HepG2 (cell line): Measurements from ENCODE around the gene LGR6. TPM values are rescaled to one million over a fixed set of nuclear protein-coding genes. Genes with fewer than 3 reads are reported as not detected.

Experiments
- DRAP1 ChIP-seq: IDR thresholded peaks from 2 replicates; pipeline ENCODE4 v1.6.1; 2016; ENCODE audit warnings: missing genetic modification reagents, missing compliant biosample characterization
- DZIP1 ChIP-seq: sonication (generic); formaldehyde crosslinking; IDR thresholded peaks from 2 replicates; pipeline ENCODE4 v1.5.0; 2020; ENCODE audit warnings: mild to moderate bottlenecking, missing genetic modification reagents
- IKZF1 ChIP-seq: fragments of 450-650 bp; IDR thresholded peaks from 2 replicates; pipeline ENCODE4 v1.7.1; 2016
- MTF1 ChIP-seq: sonication (generic); formaldehyde crosslinking; IDR thresholded peaks from 2 replicates; pipeline ENCODE4 v1.5.0; 2020; ENCODE audit warnings: missing genetic modification reagents
- NCOA1 ChIP-seq: sonication (generic); formaldehyde crosslinking; IDR thresholded peaks from 2 replicates; pipeline ENCODE4 v1.9.0; 2021; ENCODE audit warnings: missing genetic modification reagents
- NCOR1 ChIP-seq: fragments of 200-600 bp; sonication (generic); IDR thresholded peaks from 2 replicates; pipeline ENCODE4 v1.7.0; 2017; ENCODE audit warnings: antibody characterized with exemption, low read length, borderline replicate concordance
- NR2F2 ChIP-seq: IDR thresholded peaks from 2 replicates; pipeline ENCODE4 v1.6.1; 2012; ENCODE audit warnings: low read depth, inconsistent platforms, borderline replicate concordance
- ONECUT2 ChIP-seq: sonication (generic); formaldehyde crosslinking; IDR thresholded peaks from 2 replicates; pipeline ENCODE4 v1.4.0; 2020; ENCODE audit warnings: missing genetic modification reagents
- PBX3 ChIP-seq: sonication (generic); formaldehyde crosslinking; IDR thresholded peaks from 2 replicates; pipeline ENCODE4 v1.8.1; 2023; ENCODE audit warnings: missing genetic modification reagents, inconsistent platforms, borderline replicate concordance
- PHB2 ChIP-seq: fragments of 450-650 bp; IDR thresholded peaks from 2 replicates; pipeline ENCODE4 v1.6.1; 2018; ENCODE audit not compliant: partially characterized antibody
- PREB ChIP-seq: sonication (generic); formaldehyde crosslinking; IDR thresholded peaks from 2 replicates; pipeline ENCODE4 v1.4.0; 2020; ENCODE audit warnings: missing genetic modification reagents
- SMAD1 ChIP-seq: sonication (generic); formaldehyde crosslinking; IDR thresholded peaks from 2 replicates; pipeline ENCODE4 v1.4.0; 2020; ENCODE audit warnings: missing genetic modification reagents, low read depth, mild to moderate bottlenecking, borderline replicate concordance
- SRSF1 ChIP-seq: fragments of 200-400 bp; formaldehyde crosslinking; optimal IDR thresholded peaks from 2 replicates; pipeline ENCODE3; 2017; ENCODE audit warnings: mild to moderate bottlenecking, low read depth, low read length, moderate library complexity
- SSRP1 ChIP-seq: IDR thresholded peaks from 2 replicates; pipeline ENCODE4 v1.6.1; 2016; ENCODE audit warnings: control low read depth
- ZBTB10 ChIP-seq: sonication (generic); formaldehyde crosslinking; IDR thresholded peaks from 2 replicates; pipeline ENCODE4 v1.4.0; 2020; ENCODE audit warnings: missing genetic modification reagents, borderline replicate concordance
- ZFP1 ChIP-seq: IDR thresholded peaks from 2 replicates; pipeline ENCODE4 v1.6.1; 2016
- ZIK1 ChIP-seq: sonication (generic); formaldehyde crosslinking; IDR thresholded peaks from 2 replicates; pipeline ENCODE4 v1.5.0; 2020; ENCODE audit warnings: mild to moderate bottlenecking, low read depth, missing genetic modification reagents, borderline replicate concordance
- ZNF143 ChIP-seq: sonication (generic); formaldehyde crosslinking; IDR thresholded peaks from 2 replicates; pipeline ENCODE4 v1.4.0; 2020; ENCODE audit warnings: missing genetic modification reagents
- ZNF335 ChIP-seq: sonication (generic); formaldehyde crosslinking; IDR thresholded peaks from 2 replicates; pipeline ENCODE4 v1.4.0; 2020; ENCODE audit warnings: missing genetic modification reagents
- ZNF337 ChIP-seq: sonication (generic); formaldehyde crosslinking; IDR thresholded peaks from 2 replicates; pipeline ENCODE4 v1.5.1; 2020; ENCODE audit warnings: missing genetic modification reagents, low read depth, mild to moderate bottlenecking, borderline replicate concordance
- ZNF773 ChIP-seq: sonication (generic); formaldehyde crosslinking; IDR thresholded peaks from 2 replicates; pipeline ENCODE4 v1.4.0; 2020; ENCODE audit warnings: missing genetic modification reagents, borderline replicate concordance
- ZNF782 ChIP-seq: sonication (generic); formaldehyde crosslinking; IDR thresholded peaks from 2 replicates; pipeline ENCODE4 v1.4.0; 2020; ENCODE audit warnings: missing genetic modification reagents, mild to moderate bottlenecking, borderline replicate concordance
- polyA plus RNA-seq, 8 experiments: library from polyadenylated mRNA; depleted of rRNA in 3 of 8; stranded (reverse) in 7 of 8; unstranded in 1 of 8; fragments of >200 nt; fragmentation: Illumina TruSeq in 4 of 8; extraction: Trizol in 4 of 8; gene quantifications; 2 replicates each; pipeline versions ENCODE4 v1.2.1 to v1.2.3, GENCODE V29; 2011 to 2016; ENCODE audit warnings: low read depth in 4 of 8, missing spikeins in 1 of 8, mixed read lengths in 1 of 8; ENCODE audit not compliant: insufficient read depth in 1 of 8
- total RNA-seq, 5 experiments: library from RNA; depleted of rRNA; stranded (reverse); fragments of >200 nt; fragmentation: Illumina TruSeq; extraction: Trizol; gene quantifications; 2 replicates each; pipeline ENCODE4 v1.2.3, GENCODE V29; 2016; ENCODE audit warnings: low read depth in 1 of 5

Gene LGR6
- total and polyA plus RNA-seq, 2 of the 13 experiments (the other 11 are each of a cell fraction or from before 2014, with no cell fraction given), result 0.07 TPM; not detected in 1

- 0 out of 2 replicates have a peak, but pooled peaks have one; percentile 85 for TF ChIP-seq ZNF782 (CRISPR knock-in tag)
- peak; percentile 84 for TF ChIP-seq DRAP1
- peak; percentile 39; the same call in 1 of the 2 replicates for TF ChIP-seq NCOR1
- no peak for TF ChIP-seq PBX3
- TF ChIP-seq PHB2, result no peak
- TF ChIP-seq ZNF335 (CRISPR knock-in tag), result peak; percentile 97
- TF ChIP-seq IKZF1, result no peak
- TF ChIP-seq MTF1 (CRISPR knock-in tag), result 0 out of 2 replicates have a peak, but pooled peaks have one; percentile 50
- no peak for TF ChIP-seq ZIK1 (CRISPR knock-in tag)
- no peak; the same call in 1 of the 2 replicates for TF ChIP-seq ZNF773 (CRISPR knock-in tag)
- 0 out of 2 replicates have a peak, but pooled peaks have one; percentile 17 for TF ChIP-seq ONECUT2 (CRISPR knock-in tag)
- peak; percentile 100 for TF ChIP-seq ZNF143 (CRISPR knock-in tag)
- no peak for TF ChIP-seq PREB
- no peak for TF ChIP-seq ZFP1 (CRISPR knock-in tag)
- no peak for TF ChIP-seq SRSF1
- peak; percentile 79; the same call in 1 of the 2 replicates for TF ChIP-seq DZIP1 (CRISPR knock-in tag)
- TF ChIP-seq SSRP1, result no peak
- peak; percentile 76; the same call in 1 of the 2 replicates for TF ChIP-seq SMAD1 (CRISPR knock-in tag)
- peak; percentile 70; the same call in 1 of the 2 replicates for TF ChIP-seq NCOA1 (CRISPR knock-in tag)
- 0 out of 2 replicates have a peak, but pooled peaks have one; percentile 61 for TF ChIP-seq ZNF337 (CRISPR knock-in tag)
- TF ChIP-seq ZBTB10 (CRISPR knock-in tag), result peak; percentile 30; the same call in 1 of the 2 replicates
- 0 out of 2 replicates have a peak, but pooled peaks have one; percentile 48 for TF ChIP-seq NR2F2
Observed at GRCh38 chr1:202348509-202349205, 155.1 kb downstream of the LGR6 start, which contains the start of gene PPP1R12B (continued).
